GM12891 (cell line): ENCODE data around the gene ERN2.

ENCODE experiments used
- PAX5 ChIP-seq: IDR thresholded peaks from 2 replicates; pipeline ENCODE4 v1.6.1; 2011; ENCODE audit warnings: low read length, moderate library complexity, mild to moderate bottlenecking; ENCODE audit not compliant: insufficient read depth, severe bottlenecking
- POLR2A ChIP-seq: IDR thresholded peaks from 2 replicates; pipeline ENCODE4 v1.6.1; 2011; ENCODE audit warnings: low read depth, low read length, control low read depth
- POU2F2 ChIP-seq: IDR thresholded peaks from 2 replicates; pipeline ENCODE4 v1.6.1; 2011; ENCODE audit warnings: low read depth, mild to moderate bottlenecking, control low read depth, low read length, moderate library complexity
- SPI1 ChIP-seq: IDR thresholded peaks from 2 replicates; pipeline ENCODE4 v1.6.1; 2011; ENCODE audit warnings: low read depth, low read length, control low read depth
- TAF1 ChIP-seq: IDR thresholded peaks from 2 replicates; pipeline ENCODE4 v1.6.1; 2011; ENCODE audit warnings: low read depth, low read length, control low read depth

- no peak for TF ChIP-seq PAX5
- TF ChIP-seq TAF1, result no peak
- no peak for TF ChIP-seq POU2F2
- no peak for TF ChIP-seq SPI1
- no peak for TF ChIP-seq POLR2A
These were observed 13.7 kb upstream of the ERN2 start for GRCh38 chr16:23726710-23727109.
